ENCODE results near the gene MED13L.

MED13L gene

GRCh38 chr12:116187151-116187511, 90.4 kb downstream of the MED13L start:
- no peak for TF ChIP-seq CTCF (conservative IDR thresholded peaks at IDR 0.05)

GRCh38 chr12:116186482-116187150, 90.9 kb downstream of the MED13L start:
- no peak for TF ChIP-seq CTCF (conservative IDR thresholded peaks at IDR 0.05)
- peak overlapping the region; percentile 1; the same call in 1 of the 2 replicates for H3K27ac ChIP-seq

More at GRCh38 chr12:116187151-116187511, 90.4 kb downstream of the MED13L start:
- H3K27ac ChIP-seq, result peak overlapping the region; percentile 1; the same call in 1 of the 2 replicates

GRCh38 chr12:116184763-116185162, 92.7 kb downstream of the MED13L start:
- H3K27ac ChIP-seq, result no peak overlapping the region
- no peak for TF ChIP-seq CTCF (conservative IDR thresholded peaks at IDR 0.05)

- TF ChIP-seq CTCF (conservative IDR thresholded peaks at IDR 0.05), result no peak
- H3K27ac ChIP-seq, result no peak overlapping the region
These were observed 93.8 kb downstream of the MED13L start for GRCh38 chr12:116183741-116184141.

- TF ChIP-seq CTCF (conservative IDR thresholded peaks at IDR 0.05), result no peak
- no peak overlapping the region for H3K27ac ChIP-seq
These were observed 95.0 kb downstream of the MED13L start for GRCh38 chr12:116182359-116183063.

GRCh38 chr12:116180448-116180847, 97.0 kb downstream of the MED13L start:
- no peak overlapping the region for H3K27ac ChIP-seq
- no peak for TF ChIP-seq CTCF (conservative IDR thresholded peaks at IDR 0.05)

- no peak overlapping the region for H3K27ac ChIP-seq
- TF ChIP-seq CTCF (conservative IDR thresholded peaks at IDR 0.05), result no peak
These were observed 98.1 kb downstream of the MED13L start for GRCh38 chr12:116179384-116179783.

Measured in VCaP (cell line).